ENCODE data around the gene THSD4. TPM values are rescaled to one million over a fixed set of nuclear protein-coding genes. Genes with fewer than 3 reads are reported as not detected.

THSD4 gene
- total RNA-seq, 1 donor from 2014 or later, result 2.5 TPM

DNA sequence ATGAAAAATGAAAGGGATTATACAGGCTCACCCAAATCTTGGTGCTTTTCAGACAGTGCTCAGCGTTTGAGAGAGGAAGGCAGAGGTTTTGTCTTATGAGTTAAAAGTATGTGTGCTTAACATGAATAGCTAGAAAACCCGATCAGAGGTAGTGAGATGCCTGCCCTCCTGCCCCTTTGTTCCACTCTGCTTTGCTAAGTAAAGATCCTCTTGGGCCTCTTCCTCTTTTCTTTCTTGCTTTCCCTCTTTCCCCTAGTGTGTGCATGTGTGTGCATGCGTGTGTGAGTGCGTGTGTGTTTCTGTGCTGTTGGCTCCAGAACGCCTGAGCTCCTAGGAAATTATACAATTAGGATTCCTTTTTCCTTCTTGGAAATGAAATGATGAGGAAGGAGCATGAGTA, 433.8 kb downstream of the THSD4 start:
- H3K4me3 Mint-ChIP-seq (ENCODE audit: unreplicated experiment), result no peak overlapping the region
- H3K27me3 Mint-ChIP-seq (ENCODE audit: low read depth, unreplicated experiment), result peaks cover 10% of the 10 kb centered on the region
- H3K27ac Mint-ChIP-seq (ENCODE audit: unreplicated experiment), result no peak overlapping the region

DNA sequence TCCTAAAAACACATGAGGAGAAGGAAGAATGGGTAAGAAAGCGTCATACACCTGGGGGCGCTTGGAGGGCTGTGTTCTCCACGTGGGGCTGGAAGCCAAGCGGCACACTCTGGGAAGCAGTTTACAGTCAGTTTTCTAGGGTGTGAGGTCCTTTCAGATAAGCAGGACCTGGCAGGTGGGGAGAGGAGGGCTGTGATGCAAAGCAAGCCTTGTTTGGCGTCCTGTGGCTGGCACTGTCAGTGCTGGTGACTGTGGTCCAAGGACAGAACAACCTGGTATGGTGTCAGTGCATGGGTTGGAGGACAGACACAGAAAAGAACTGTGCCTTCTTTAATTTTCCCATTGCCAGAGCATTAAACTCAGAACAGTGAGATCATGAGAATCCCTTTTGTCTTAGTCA, 434.4 kb downstream of the THSD4 start:
- DNase-seq (ENCODE audit: low read depth) (no peak), FAIRE-seq (no peak)
- Mint-ChIP-seq H3K27me3 (ENCODE audit: low read depth, unreplicated experiment) (peaks cover 10% of the 10 kb centered on the region), H3K4me1 (ENCODE audit: low read depth, unreplicated experiment) (no peaks in the 10 kb centered on the region), H3K4me3 (ENCODE audit: unreplicated experiment) (no peak overlapping the region), H3K9me3 (ENCODE audit: unreplicated experiment) (peaks cover 2% of the 10 kb centered on the region), H3K27ac (ENCODE audit: unreplicated experiment) (no peak overlapping the region), H3K36me3 (ENCODE audit: low read depth, unreplicated experiment) (no peaks in the 10 kb centered on the region)
- Histone ChIP-seq H3K79me2 (ENCODE audit: insufficient read depth, low read length) (no peaks in the 10 kb centered on the region), H3K9ac (ENCODE audit: low read length) (no peak overlapping the region), H3K9me3 (ENCODE audit: insufficient read depth, low read depth, low read length) (no peaks in the 10 kb centered on the region), H3K36me3 (ENCODE audit: insufficient read depth, low read length) (no peaks in the 10 kb centered on the region), H2AFZ (ENCODE audit: low read depth, low read length) (no peak overlapping the region), H3K4me1 (ENCODE audit: insufficient read depth, low read length) (no peaks in the 10 kb centered on the region), H4K20me1 (ENCODE audit: insufficient read depth, low read length) (peaks cover 5% of the 10 kb centered on the region), H3K27ac (ENCODE audit: low read depth, low read length) (no peak overlapping the region), H3K4me2 (ENCODE audit: low read length) (no peak overlapping the region), H3K27me3 (ENCODE audit: insufficient read depth, low read length) (peaks cover 35% of the 10 kb centered on the region), H3K4me3 (ENCODE audit: insufficient read depth, low read depth, low read length) (no peak overlapping the region)
- no peak for TF ChIP-seq EZH2 (IDR thresholded peaks at IDR 0.05; ENCODE audit: insufficient read depth, low read length)
- no peak for TF ChIP-seq CTCF (IDR thresholded peaks at IDR 0.05; ENCODE audit: insufficient read depth, low read depth, low read length)

More for the DNA sequence above, 433.8 kb downstream of the THSD4 start:
- Histone ChIP-seq H3K27ac (ENCODE audit: low read depth, low read length) (no peak overlapping the region), H4K20me1 (ENCODE audit: insufficient read depth, low read length) (peaks cover 5% of the 10 kb centered on the region), H2AFZ (ENCODE audit: low read depth, low read length) (no peak overlapping the region), H3K9ac (ENCODE audit: low read length) (no peak overlapping the region), H3K4me2 (ENCODE audit: low read length) (no peak overlapping the region), H3K4me3 (ENCODE audit: insufficient read depth, low read depth, low read length) (no peak overlapping the region), H3K4me1 (ENCODE audit: insufficient read depth, low read length) (no peaks in the 10 kb centered on the region), H3K9me3 (ENCODE audit: insufficient read depth, low read depth, low read length) (no peaks in the 10 kb centered on the region), H3K27me3 (ENCODE audit: insufficient read depth, low read length) (peaks cover 35% of the 10 kb centered on the region), H3K36me3 (ENCODE audit: insufficient read depth, low read length) (no peaks in the 10 kb centered on the region), H3K79me2 (ENCODE audit: insufficient read depth, low read length) (no peaks in the 10 kb centered on the region)
- H3K4me1 Mint-ChIP-seq (ENCODE audit: low read depth, unreplicated experiment), result no peaks in the 10 kb centered on the region
- H3K36me3 Mint-ChIP-seq (ENCODE audit: low read depth, unreplicated experiment), result no peaks in the 10 kb centered on the region
- FAIRE-seq (no peak), DNase-seq (ENCODE audit: low read depth) (no peak)
- peaks cover 2% of the 10 kb centered on the region for H3K9me3 Mint-ChIP-seq (ENCODE audit: unreplicated experiment)
- no peak for TF ChIP-seq EZH2 (IDR thresholded peaks at IDR 0.05; ENCODE audit: insufficient read depth, low read length)
- TF ChIP-seq CTCF (IDR thresholded peaks at IDR 0.05; ENCODE audit: insufficient read depth, low read depth, low read length), result no peak

- Histone ChIP-seq H4K20me1 (ENCODE audit: insufficient read depth, low read length) (peaks cover 5% of the 10 kb centered on the region), H3K4me1 (ENCODE audit: insufficient read depth, low read length) (no peaks in the 10 kb centered on the region), H3K27me3 (ENCODE audit: insufficient read depth, low read length) (peaks cover 27% of the 10 kb centered on the region), H3K27ac (ENCODE audit: low read depth, low read length) (no peak overlapping the region), H3K9ac (ENCODE audit: low read length) (no peak overlapping the region), H3K9me3 (ENCODE audit: insufficient read depth, low read depth, low read length) (peaks cover 2% of the 10 kb centered on the region), H2AFZ (ENCODE audit: low read depth, low read length) (no peak overlapping the region), H3K36me3 (ENCODE audit: insufficient read depth, low read length) (no peaks in the 10 kb centered on the region), H3K4me3 (ENCODE audit: insufficient read depth, low read depth, low read length) (no peak overlapping the region), H3K4me2 (ENCODE audit: low read length) (no peak overlapping the region), H3K79me2 (ENCODE audit: insufficient read depth, low read length) (no peaks in the 10 kb centered on the region)
- H3K27me3 Mint-ChIP-seq (ENCODE audit: low read depth, unreplicated experiment), result peaks cover 8% of the 10 kb centered on the region
- H3K36me3 Mint-ChIP-seq (ENCODE audit: low read depth, unreplicated experiment), result no peaks in the 10 kb centered on the region
- no peak for FAIRE-seq
- H3K4me3 Mint-ChIP-seq (ENCODE audit: unreplicated experiment), result no peak overlapping the region
- no peaks in the 10 kb centered on the region for H3K4me1 Mint-ChIP-seq (ENCODE audit: low read depth, unreplicated experiment)
- no peaks in the 10 kb centered on the region for H3K9me3 Mint-ChIP-seq (ENCODE audit: unreplicated experiment)
- no peak for TF ChIP-seq CTCF (IDR thresholded peaks at IDR 0.05; ENCODE audit: insufficient read depth, low read depth, low read length)
- TF ChIP-seq EZH2 (IDR thresholded peaks at IDR 0.05; ENCODE audit: insufficient read depth, low read length), result no peak
- H3K27ac Mint-ChIP-seq (ENCODE audit: unreplicated experiment), result no peak overlapping the region
- no peak for DNase-seq (ENCODE audit: low read depth)
Observed at GRCh38 chr15:71551566-71551965, 436.3 kb downstream of the THSD4 start.
